Neural cell (in vitro differentiated cells): ENCODE results near the gene FGD5.

Experiments
- EP300 ChIP-seq: fragments of 450-650 bp; conservative IDR thresholded peaks from 2 replicates; pipeline ENCODE4 v1.6.1; 2014; ENCODE audit warnings: antibody characterized with exemption, mild to moderate bottlenecking, moderate library complexity; ENCODE audit not compliant: poor library complexity, severe bottlenecking
- EZH2 ChIP-seq: fragments of 200-600, 300-800 bp; shearing (Covaris generic), sonication (generic); IDR thresholded peaks from 2 replicates; pipeline ENCODE4 v1.6.1; 2014; ENCODE audit warnings: antibody characterized with exemption, low read length, borderline replicate concordance, mild to moderate bottlenecking; ENCODE audit not compliant: insufficient read depth, poor library complexity, severe bottlenecking
- MXI1 ChIP-seq: fragments of 450-650 bp; conservative IDR thresholded peaks from 2 replicates; pipeline ENCODE4 v1.6.1; 2014; ENCODE audit warnings: antibody characterized with exemption, mild to moderate bottlenecking; ENCODE audit not compliant: poor library complexity, severe bottlenecking
- RAD21 ChIP-seq: fragments of 450-650 bp; conservative IDR thresholded peaks from 2 replicates; pipeline ENCODE4 v1.6.1; 2014; ENCODE audit warnings: antibody characterized with exemption, mild to moderate bottlenecking, moderate library complexity
- REST ChIP-seq: IDR thresholded peaks from 2 replicates; pipeline ENCODE4 v1.6.1; 2012; ENCODE audit warnings: borderline replicate concordance
- SMC3 ChIP-seq: fragments of 450-650 bp; conservative IDR thresholded peaks from 2 replicates; pipeline ENCODE4 v1.6.1; 2014; ENCODE audit warnings: antibody characterized with exemption, mild to moderate bottlenecking, moderate library complexity; ENCODE audit not compliant: poor library complexity
- TAF1 ChIP-seq: IDR thresholded peaks from 2 replicates; pipeline ENCODE4 v1.6.1; 2012; ENCODE audit warnings: low read depth
- TF ChIP-seq, protein P1 (sequence below): fragments of 450-650 bp; IDR thresholded peaks from 2 replicates; pipeline ENCODE4 v1.5.1; 2014; ENCODE audit warnings: antibody characterized with exemption, mild to moderate bottlenecking, moderate library complexity; ENCODE audit not compliant: poor library complexity, severe bottlenecking

DNA sequence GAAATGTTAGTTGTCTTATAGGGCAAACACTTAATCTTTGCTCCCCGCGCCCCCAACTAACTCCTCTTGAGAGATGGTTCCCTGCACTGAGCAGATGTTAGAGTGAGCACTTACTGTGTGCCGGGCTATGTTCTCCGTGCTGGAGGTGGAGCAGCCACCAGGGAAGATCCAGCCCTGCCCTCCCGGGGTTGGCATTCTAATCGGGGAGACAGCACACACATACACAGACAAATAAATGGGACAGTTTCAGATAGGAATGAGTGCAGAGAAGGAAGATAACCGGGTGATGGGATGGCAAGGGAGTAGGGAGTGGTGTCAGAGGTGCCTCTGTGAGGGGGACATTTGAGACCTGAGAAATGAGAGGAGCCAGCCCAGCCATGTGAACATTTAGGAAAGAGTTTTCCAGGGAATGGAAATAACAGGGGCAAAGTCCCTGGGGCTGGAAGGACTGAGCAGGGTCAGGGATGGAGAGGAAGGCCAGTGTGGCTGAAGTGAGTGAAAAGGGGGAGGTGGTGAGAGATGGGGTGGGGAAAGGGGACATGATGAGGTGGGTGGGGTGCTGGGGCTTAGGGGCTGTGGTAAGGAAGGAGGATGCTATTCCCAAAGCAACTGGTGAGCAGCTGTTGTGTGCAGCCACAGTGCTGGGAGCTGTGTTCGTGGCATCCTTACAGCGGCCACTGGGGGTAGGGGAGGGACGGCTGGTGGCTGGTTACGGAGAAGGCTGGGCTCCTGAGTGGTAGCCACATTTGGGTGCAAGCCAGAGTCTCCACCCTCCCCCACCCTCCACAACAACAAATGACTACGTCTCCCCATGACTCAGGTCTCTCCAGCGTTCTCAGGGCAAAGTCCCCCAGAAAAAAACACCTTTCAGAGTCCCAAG is 15.4 kb upstream of the FGD5 start:
- TF ChIP-seq MXI1 (no peak), EZH2 (no peak), RAD21 (no peak), REST (no peak), EP300 (no peak), TAF1 (no peak), SMC3 (no peak)
- TF ChIP-seq, protein P1, sequence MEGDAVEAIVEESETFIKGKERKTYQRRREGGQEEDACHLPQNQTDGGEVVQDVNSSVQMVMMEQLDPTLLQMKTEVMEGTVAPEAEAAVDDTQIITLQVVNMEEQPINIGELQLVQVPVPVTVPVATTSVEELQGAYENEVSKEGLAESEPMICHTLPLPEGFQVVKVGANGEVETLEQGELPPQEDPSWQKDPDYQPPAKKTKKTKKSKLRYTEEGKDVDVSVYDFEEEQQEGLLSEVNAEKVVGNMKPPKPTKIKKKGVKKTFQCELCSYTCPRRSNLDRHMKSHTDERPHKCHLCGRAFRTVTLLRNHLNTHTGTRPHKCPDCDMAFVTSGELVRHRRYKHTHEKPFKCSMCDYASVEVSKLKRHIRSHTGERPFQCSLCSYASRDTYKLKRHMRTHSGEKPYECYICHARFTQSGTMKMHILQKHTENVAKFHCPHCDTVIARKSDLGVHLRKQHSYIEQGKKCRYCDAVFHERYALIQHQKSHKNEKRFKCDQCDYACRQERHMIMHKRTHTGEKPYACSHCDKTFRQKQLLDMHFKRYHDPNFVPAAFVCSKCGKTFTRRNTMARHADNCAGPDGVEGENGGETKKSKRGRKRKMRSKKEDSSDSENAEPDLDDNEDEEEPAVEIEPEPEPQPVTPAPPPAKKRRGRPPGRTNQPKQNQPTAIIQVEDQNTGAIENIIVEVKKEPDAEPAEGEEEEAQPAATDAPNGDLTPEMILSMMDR: no peak
